ENCODE measurements around the gene LAYN.

Gene LAYN

GRCh38 chr11:111602865-111603610 lies 62.5 kb downstream of the LAYN start:
- H3K36me3 ChIP-seq: no peaks in the 10 kb centered on the region
- no peaks in the 10 kb centered on the region for H3K9me3 ChIP-seq
- H3K4me3 ChIP-seq (ENCODE audit: low read depth, low read length): peak overlapping the region; percentile 77
- H3K27me3 ChIP-seq: no peaks in the 10 kb centered on the region
- no peak for DNase-seq
- TF ChIP-seq CTCF (IDR thresholded peaks at IDR 0.05; ENCODE audit: low read depth, low read length): no peak
- 0 out of 2 replicates have a peak, but pooled peaks cover 5% of the 10 kb centered on the region for H3K4me1 ChIP-seq

- no peak for TF ChIP-seq CTCF (IDR thresholded peaks at IDR 0.05; ENCODE audit: low read depth, low read length)
- DNase-seq: no peak
- Histone ChIP-seq H3K4me1 (0 out of 2 replicates have a peak, but pooled peaks cover 5% of the 10 kb centered on the region), H3K36me3 (no peaks in the 10 kb centered on the region), H3K4me3 (ENCODE audit: low read depth, low read length) (peak overlapping the region; percentile 77), H3K9me3 (no peaks in the 10 kb centered on the region), H3K27me3 (no peaks in the 10 kb centered on the region)
Measured at GRCh38 chr11:111603611-111604130, 63.2 kb downstream of the LAYN start.

- 0 out of 2 replicates have a peak, but pooled peaks cover 5% of the 10 kb centered on the region for H3K4me1 ChIP-seq
- peak overlapping the region; percentile 39 for H3K4me3 ChIP-seq (ENCODE audit: low read depth, low read length)
- DNase-seq: no peak
Measured at GRCh38 chr11:111604392-111605009, 64.0 kb downstream of the LAYN start.

GRCh38 chr11:111605681-111606080 lies 65.2 kb downstream of the LAYN start:
- no peaks in the 10 kb centered on the region for H3K36me3 ChIP-seq
- no peak for TF ChIP-seq CTCF (IDR thresholded peaks at IDR 0.05; ENCODE audit: low read depth, low read length)
- H3K27me3 ChIP-seq: no peaks in the 10 kb centered on the region
- no peak overlapping the region for H3K4me3 ChIP-seq (ENCODE audit: low read depth, low read length)
- no peak for DNase-seq
- 0 out of 2 replicates have a peak, but pooled peaks cover 5% of the 10 kb centered on the region for H3K4me1 ChIP-seq
- no peaks in the 10 kb centered on the region for H3K9me3 ChIP-seq

More at GRCh38 chr11:111604392-111605009, 64.0 kb downstream of the LAYN start:
- no peaks in the 10 kb centered on the region for H3K9me3 ChIP-seq
- TF ChIP-seq CTCF (IDR thresholded peaks at IDR 0.05; ENCODE audit: low read depth, low read length): peak; percentile 74
- no peaks in the 10 kb centered on the region for H3K27me3 ChIP-seq
- no peaks in the 10 kb centered on the region for H3K36me3 ChIP-seq

GRCh38 chr11:111606986-111607385 lies 66.5 kb downstream of the LAYN start:
- H3K9me3 ChIP-seq: no peaks in the 10 kb centered on the region
- H3K36me3 ChIP-seq: no peaks in the 10 kb centered on the region
- no peak for TF ChIP-seq CTCF (IDR thresholded peaks at IDR 0.05; ENCODE audit: low read depth, low read length)
- H3K27me3 ChIP-seq: no peaks in the 10 kb centered on the region
- no peak for DNase-seq
- 0 out of 2 replicates have a peak, but pooled peaks cover 5% of the 10 kb centered on the region for H3K4me1 ChIP-seq
- no peak overlapping the region for H3K4me3 ChIP-seq (ENCODE audit: low read depth, low read length)
